ENCODE data around the gene KIAA2012. TPM values are rescaled to one million over a fixed set of nuclear protein-coding genes. Genes with fewer than 3 reads are reported as not detected.

Gene KIAA2012
- total RNA-seq, 1 donor from 2014 or later: not detected

- intact Hi-C loops (cut with micrococcal nuclease): no loop called here
- Mint-ChIP-seq H3K4me3 (no peak overlapping the region), H3K36me3 (ENCODE audit: low read depth) (no peaks in the 10 kb centered on the region), H3K27ac (no peak overlapping the region), H3K27me3 (peaks cover 5% of the 10 kb centered on the region), H3K4me1 (peaks cover 17% of the 10 kb centered on the region), H3K9me3 (no peaks in the 10 kb centered on the region)
- CTCF ChIA-PET: no interaction called here
- ATAC-seq (ENCODE audit: low read depth) (no peak), DNase-seq (no peak)
- POLR2A ChIA-PET: no interaction called here
- TF ChIP-seq CTCF (IDR thresholded peaks at IDR 0.05): no peak
Measured at GRCh38 chr2:202169131-202169530, 96.1 kb downstream of the KIAA2012 start.

- POLR2A ChIA-PET: interaction anchor here (0.5 kb wide), 1 partner anchor 99 kb away, joined by 3 read pairs; no protein-coding TSS in a partner anchor
- Mint-ChIP-seq H3K27me3 (peaks cover 5% of the 10 kb centered on the region), H3K4me1 (peaks cover 17% of the 10 kb centered on the region), H3K27ac (no peak overlapping the region), H3K4me3 (no peak overlapping the region), H3K9me3 (no peaks in the 10 kb centered on the region), H3K36me3 (ENCODE audit: low read depth) (no peaks in the 10 kb centered on the region)
- TF ChIP-seq CTCF (IDR thresholded peaks at IDR 0.05): no peak
- CTCF ChIA-PET: interaction anchor here (2.9 kb wide), 1 partner anchor 309 kb away, joined by 10 read pairs; no protein-coding TSS in a partner anchor
- DNase-seq (no peak), ATAC-seq (ENCODE audit: low read depth) (no peak)
- intact Hi-C loops (cut with micrococcal nuclease): no loop called here
Measured at GRCh38 chr2:202169832-202170424, 96.9 kb downstream of the KIAA2012 start.

- Mint-ChIP-seq H3K36me3 (ENCODE audit: low read depth) (no peaks in the 10 kb centered on the region), H3K27me3 (peaks cover 5% of the 10 kb centered on the region), H3K4me3 (no peak overlapping the region), H3K27ac (no peak overlapping the region), H3K4me1 (peaks cover 17% of the 10 kb centered on the region), H3K9me3 (no peaks in the 10 kb centered on the region)
- ATAC-seq (ENCODE audit: low read depth) (no peak), DNase-seq (peak; percentile 16)
- no peak for TF ChIP-seq CTCF (IDR thresholded peaks at IDR 0.05)
- intact Hi-C loops (cut with micrococcal nuclease): no loop called here
- POLR2A ChIA-PET: interaction anchor here (0.7 kb wide), 1 partner anchor 166 kb away, joined by 7 read pairs; no protein-coding TSS in a partner anchor
- CTCF ChIA-PET: interaction anchor here (2.9 kb wide), 1 partner anchor 311 kb away, joined by 10 read pairs; no protein-coding TSS in a partner anchor
Measured at GRCh38 chr2:202171241-202171825, 98.3 kb downstream of the KIAA2012 start.

- no peaks in the 10 kb centered on the region for H3K9me3 Mint-ChIP-seq
- H3K27me3 Mint-ChIP-seq: peaks cover 5% of the 10 kb centered on the region
- CTCF ChIA-PET: interaction anchor here (0.9 to 2.9 kb wide), 3 partner anchors 181 to 312 kb away, joined by 3 to 10 read pairs (median 6); no protein-coding TSS in a partner anchor
- POLR2A ChIA-PET: interaction anchor here (0.5 kb wide), 1 partner anchor 144 kb away, joined by 7 read pairs; no protein-coding TSS in a partner anchor
- H3K4me3 Mint-ChIP-seq: no peak overlapping the region
- no peaks in the 10 kb centered on the region for H3K36me3 Mint-ChIP-seq (ENCODE audit: low read depth)
- H3K4me1 Mint-ChIP-seq: peaks cover 17% of the 10 kb centered on the region
- DNase-seq: no peak
- ATAC-seq (ENCODE audit: low read depth): peak; percentile 56
- intact Hi-C loops (cut with micrococcal nuclease): no loop called here
- H3K27ac Mint-ChIP-seq: no peak overlapping the region
- TF ChIP-seq CTCF (IDR thresholded peaks at IDR 0.05): no peak
Measured at GRCh38 chr2:202172439-202173211, 99.6 kb downstream of the KIAA2012 start.

All from activated B cell treated with CpG ODN at 0.5 μM for 24 hours (primary cell).